ENCODE data around the gene RPP40.
"Not testable (repeated sequence)": the region's sequence is repeated elsewhere in the genome, so short reads cannot be mapped to it uniquely, and the experiment has no call there.

RPP40 gene, protein sequence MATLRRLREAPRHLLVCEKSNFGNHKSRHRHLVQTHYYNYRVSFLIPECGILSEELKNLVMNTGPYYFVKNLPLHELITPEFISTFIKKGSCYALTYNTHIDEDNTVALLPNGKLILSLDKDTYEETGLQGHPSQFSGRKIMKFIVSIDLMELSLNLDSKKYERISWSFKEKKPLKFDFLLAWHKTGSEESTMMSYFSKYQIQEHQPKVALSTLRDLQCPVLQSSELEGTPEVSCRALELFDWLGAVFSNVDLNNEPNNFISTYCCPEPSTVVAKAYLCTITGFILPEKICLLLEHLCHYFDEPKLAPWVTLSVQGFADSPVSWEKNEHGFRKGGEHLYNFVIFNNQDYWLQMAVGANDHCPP

GRCh38 chr6:5003604-5004372 lies at the start of gene RPP40:
TSS of gene RPP40 (minus strand) at chr6:5004037. CDS start at chr6:5004002, 35 bp downstream.
- in situ Hi-C loops (cut with HindIII; ENCODE audit: low sequenced_read_pairs) = no loop called here

DNA sequence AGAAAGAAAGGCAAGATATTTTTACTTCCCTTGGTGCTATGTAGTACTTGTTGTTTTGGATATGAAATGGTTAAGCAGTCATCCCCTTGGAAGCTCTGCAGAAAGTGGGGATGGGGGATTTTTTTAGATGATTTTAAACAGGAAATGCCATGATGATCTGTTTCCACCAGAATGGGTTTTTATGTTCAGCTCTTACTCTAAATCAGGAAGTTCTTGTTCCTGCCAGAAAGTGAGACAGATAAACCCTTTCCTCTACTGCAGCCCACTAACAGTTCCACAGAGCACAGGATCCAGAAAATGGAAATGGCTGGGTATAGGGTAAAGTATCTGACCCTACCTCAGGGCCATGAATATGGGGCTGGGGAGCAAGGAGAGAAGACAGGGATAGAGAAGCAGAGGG lies 49.2 kb upstream of the RPP40 start:
- in situ Hi-C loops (cut with HindIII; ENCODE audit: low sequenced_read_pairs) = no loop called here

DNA sequence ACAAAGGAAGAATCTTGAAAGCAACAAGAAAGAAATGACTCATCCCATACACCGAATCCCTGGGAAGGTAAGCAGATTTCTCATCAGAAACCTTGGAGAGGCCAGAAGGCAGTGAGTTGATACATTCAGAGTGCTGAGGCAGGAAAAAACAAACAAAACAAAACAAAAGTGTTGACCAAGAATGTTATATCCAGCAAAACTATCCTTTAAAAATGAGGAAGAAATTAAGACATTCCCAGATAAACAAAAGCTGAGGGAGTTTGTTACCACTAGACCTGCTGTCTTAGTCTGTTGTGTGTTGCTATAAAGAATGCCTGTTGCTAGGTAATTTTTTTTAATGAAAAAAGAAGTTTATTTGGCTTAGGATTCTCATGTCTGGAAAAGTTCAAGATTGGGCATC lies 47.6 kb upstream of the RPP40 start:
- in situ Hi-C loops (cut with HindIII; ENCODE audit: low sequenced_read_pairs) = no loop called here

- in situ Hi-C loops (cut with HindIII; ENCODE audit: low sequenced_read_pairs) = no loop called here
Observed at GRCh38 chr6:5050009-5050408, 46.2 kb upstream of the RPP40 start.

- in situ Hi-C loops (cut with HindIII; ENCODE audit: low sequenced_read_pairs) = no loop called here
Observed at GRCh38 chr6:5046430-5046829, 42.6 kb upstream of the RPP40 start.

DNA sequence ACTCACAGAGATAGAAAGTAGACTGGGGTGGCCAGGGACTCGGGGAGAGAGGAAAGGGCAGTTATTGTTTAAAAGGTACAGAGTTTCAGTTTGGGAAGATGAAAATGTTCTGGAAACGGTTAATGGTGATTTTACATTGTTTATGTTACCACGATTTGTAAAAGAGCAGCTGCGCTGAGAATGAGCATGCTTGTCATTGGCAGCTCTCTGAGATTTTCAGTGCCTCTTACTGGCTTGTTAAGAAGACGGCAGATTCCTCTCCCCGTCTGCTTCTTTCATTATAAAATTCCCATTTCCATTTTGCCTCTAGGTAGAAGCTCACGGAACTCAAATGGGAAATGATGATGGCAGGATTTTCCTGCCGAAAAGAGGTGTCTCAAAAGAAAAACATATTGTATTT lies 41.6 kb upstream of the RPP40 start:
- in situ Hi-C loops (cut with HindIII; ENCODE audit: low sequenced_read_pairs) = no loop called here

- in situ Hi-C loops (cut with HindIII; ENCODE audit: low sequenced_read_pairs) = no loop called here
Observed at GRCh38 chr6:5044866-5045265, 41.0 kb upstream of the RPP40 start.

DNA sequence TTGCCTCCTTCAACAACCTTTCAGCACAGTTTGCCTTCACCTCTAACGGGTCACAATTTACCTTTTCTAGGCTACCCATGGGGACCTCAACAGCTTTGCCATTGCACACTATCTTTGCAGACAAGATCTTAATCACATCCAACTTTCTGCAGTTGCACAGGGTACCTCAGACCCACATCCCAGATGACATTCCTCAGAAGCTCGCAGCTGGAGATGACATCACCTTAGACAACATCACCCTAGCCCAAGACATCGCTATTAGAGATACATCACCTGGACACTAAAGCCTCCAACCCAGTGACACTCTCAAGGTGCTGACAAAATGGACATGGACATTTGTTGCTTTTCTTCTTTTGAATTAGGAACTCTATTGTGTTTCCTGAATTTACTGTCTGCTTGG lies 38.6 kb upstream of the RPP40 start:
- in situ Hi-C loops (cut with HindIII; ENCODE audit: low sequenced_read_pairs) = no loop called here

DNA sequence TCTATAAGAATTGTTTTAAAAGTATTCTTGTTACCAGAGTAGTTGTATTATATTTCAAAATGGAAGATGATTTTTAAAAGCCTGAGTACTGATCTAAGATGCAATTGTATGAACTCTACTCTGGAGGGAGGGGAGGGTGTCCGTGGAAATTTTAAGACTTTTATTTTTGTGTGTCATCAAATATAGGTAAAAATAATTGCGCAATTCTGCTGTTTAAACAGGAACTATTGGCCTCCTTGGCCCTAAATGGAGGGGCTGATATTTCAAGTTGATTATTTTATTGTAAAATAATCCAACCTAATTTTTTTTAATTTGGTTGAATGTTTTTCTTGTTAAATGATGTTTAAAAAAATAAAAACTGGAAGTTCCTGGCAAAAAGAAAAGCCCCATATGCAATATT lies 38.1 kb upstream of the RPP40 start:
- in situ Hi-C loops (cut with HindIII; ENCODE audit: low sequenced_read_pairs) = no loop called here

DNA sequence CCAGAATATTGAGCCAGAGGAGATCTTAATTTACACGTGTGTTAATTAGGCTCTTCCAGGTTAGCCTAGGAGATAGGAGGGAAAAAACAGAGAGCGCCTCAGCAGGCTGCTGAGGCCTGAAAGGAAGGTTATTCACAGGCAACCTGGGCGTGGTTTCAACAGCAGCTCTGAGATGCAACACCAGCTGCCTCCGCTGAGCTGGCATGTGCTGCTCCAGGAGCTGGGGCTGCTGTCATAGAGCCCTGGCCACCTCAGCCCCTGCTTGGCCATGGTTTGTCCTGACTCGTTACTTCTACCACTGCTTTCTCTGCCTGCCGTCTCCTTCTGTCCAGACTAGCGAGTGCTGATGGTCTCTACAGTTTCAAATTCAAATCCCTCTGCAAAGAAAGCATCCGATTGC lies 32.4 kb upstream of the RPP40 start:
- in situ Hi-C loops (cut with HindIII; ENCODE audit: low sequenced_read_pairs) = no loop called here

DNA sequence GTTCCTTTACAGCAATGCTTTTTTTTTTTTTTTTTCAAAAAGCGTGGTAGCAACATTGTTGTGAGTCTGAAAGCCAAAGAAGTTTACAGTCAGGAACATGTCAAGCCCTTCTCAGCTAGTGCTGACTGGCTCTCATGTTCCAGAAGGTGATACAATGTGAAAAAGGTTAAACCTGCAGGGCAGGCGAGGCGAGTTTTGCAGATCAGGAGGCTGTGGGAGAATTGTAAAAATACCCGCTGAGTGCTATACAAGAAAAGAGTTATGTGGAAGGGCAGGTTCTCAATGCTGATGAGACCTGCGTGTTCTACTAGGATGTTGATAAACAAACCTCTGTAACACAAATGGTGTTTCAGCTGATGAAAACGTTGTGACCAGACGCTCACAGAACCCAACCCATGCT lies 30.9 kb upstream of the RPP40 start:
- in situ Hi-C loops (cut with HindIII; ENCODE audit: low sequenced_read_pairs) = no loop called here

DNA sequence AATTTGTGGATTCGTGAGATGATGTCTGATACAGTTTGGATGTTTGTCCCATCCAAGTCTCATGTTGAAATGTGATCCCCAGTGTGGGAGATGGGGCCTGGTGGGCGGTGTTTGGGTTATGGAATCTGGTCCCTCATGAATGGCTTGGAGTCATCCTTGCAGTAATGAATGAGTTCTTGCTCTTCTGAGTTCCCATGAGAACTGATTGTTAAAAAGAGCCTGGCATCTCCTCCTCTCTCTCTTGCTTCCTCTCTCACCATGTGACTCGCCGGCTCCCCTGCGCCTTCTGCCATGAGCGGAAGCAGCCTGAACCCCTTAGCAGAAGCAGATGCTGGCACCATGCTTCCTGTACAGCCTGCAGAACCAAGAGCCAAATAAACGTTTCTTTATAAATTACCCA lies 30.5 kb upstream of the RPP40 start:
- in situ Hi-C loops (cut with HindIII; ENCODE audit: low sequenced_read_pairs) = no loop called here

DNA sequence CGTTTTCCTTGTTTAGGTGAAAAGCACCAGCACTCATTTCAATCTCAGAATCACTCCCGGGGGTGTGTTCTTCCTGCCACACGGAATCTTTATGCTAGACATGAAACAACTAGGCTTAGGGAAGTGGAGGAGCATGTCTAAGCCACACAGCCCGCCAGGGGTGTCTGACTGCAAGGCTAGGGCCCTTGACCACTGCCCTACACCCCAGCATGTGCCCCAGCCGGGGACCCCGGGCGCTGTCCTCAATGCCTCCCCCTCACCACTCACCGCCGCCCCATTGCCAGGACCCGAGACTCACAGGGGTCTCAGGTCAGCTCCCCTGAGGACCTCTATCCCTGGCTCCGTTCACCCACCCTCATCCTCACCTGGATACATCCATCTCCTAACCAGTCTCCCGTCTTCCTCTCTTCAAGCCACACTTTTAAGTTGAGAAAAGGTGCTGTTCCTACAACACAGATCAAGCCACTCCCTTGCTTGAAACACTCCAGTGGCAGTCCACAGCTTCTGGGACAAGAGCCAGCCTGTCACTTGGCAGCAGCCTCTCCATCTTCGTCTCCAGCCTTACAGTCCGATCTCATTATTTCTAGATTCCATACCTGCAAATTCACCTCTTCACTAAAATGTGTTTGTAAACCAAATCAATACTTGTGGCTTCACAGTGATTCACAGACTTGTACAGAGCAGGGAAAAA lies 29.5 kb upstream of the RPP40 start:
- in situ Hi-C loops (cut with HindIII; ENCODE audit: low sequenced_read_pairs) = not testable (repeated sequence)

- in situ Hi-C loops (cut with HindIII; ENCODE audit: low sequenced_read_pairs) = not testable (repeated sequence)
Observed at GRCh38 chr6:5032706-5033105, 28.9 kb upstream of the RPP40 start.

GRCh38 chr6:5031150-5031549 lies 27.3 kb upstream of the RPP40 start:
- in situ Hi-C loops (cut with HindIII; ENCODE audit: low sequenced_read_pairs) = no loop called here

GRCh38 chr6:5030596-5031136 lies 26.8 kb upstream of the RPP40 start:
- in situ Hi-C loops (cut with HindIII; ENCODE audit: low sequenced_read_pairs) = no loop called here

DNA sequence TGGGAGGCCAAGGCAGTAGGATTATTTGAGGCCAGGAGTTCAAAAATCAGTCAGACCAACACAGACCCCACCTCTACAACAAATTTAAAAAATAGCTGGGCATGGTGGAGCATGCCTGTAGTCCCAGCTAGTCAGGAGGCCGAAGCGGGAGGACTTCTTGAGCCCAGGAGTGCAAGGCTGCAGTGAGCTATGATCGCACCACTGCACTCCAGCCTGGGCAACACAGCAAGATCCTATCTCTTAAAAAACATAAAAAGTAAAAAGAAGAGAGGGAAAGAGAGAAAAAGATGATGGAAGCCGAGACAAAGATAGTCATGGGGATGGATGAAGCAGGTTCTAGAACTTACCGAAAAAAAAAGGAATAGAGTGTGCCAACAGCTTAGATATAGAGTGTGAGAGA lies 25.8 kb upstream of the RPP40 start:
- in situ Hi-C loops (cut with HindIII; ENCODE audit: low sequenced_read_pairs) = no loop called here

- in situ Hi-C loops (cut with HindIII; ENCODE audit: low sequenced_read_pairs) = no loop called here
Observed at GRCh38 chr6:5028921-5029320, 25.1 kb upstream of the RPP40 start.

DNA sequence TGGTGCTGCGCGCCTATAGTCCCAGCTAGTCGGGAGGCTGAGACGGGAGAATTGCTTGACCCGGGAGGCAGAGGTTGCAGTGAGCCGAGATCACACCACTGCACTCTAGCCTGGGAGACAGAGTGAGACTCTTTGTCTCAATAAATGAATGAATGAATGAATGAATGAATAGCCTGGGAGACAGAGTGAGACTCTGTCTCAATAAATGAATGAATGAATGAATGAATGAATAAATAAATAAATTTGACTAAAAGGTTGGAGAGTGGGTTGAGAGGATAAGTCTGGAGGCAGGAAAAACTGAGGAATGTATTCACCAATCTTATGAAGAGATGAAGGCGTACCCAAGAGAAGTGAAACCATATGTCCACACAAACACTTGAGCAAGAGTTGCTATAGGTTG lies 24.5 kb upstream of the RPP40 start:
- in situ Hi-C loops (cut with HindIII; ENCODE audit: low sequenced_read_pairs) = no loop called here

DNA sequence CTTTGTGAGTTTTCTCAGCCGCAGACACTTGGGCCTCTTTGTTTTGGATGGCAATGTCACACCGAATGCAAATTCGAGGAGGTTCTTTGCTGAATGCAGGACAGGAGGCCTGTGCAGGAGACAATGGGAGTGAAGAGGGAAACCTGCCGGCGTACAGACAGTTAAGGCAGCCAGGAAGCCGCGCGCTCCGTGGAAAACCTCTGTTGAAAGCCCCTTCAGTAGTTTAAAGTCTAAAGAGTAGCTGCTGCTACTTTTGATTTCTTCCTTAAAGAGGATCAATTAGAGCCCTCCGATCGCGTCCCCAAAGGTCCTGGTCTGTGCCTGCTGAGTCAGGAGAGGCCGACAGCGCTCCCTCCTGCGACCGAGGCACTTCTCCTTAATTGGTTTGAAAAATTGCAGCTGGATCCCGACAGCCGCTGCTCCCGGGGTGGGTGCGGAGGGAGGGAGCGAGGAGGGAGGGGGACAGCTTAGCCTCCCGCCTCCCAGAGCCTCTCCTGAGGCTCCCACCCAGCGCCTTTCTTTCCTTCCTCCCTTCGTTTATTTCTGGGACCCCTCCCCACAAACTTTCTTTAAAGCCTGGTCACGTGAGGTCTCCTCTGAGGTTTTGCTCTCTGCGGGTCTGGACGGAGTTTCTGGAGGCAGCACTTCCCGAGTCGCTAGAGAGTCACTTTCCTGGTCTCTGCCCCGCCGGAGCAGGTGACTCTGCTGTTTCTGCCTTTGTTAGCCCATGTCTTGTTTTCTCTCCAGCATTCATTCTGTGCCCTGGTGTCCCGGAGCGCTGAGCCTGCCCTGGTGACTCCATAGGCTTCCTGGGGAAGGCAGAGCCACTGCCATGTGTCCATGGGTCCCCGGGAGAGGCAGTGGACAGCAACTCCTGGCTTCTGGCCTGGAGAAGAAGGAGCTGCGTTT lies 22.3 kb upstream of the RPP40 start:
- in situ Hi-C loops (cut with HindIII; ENCODE audit: low sequenced_read_pairs) = no loop called here

- in situ Hi-C loops (cut with HindIII; ENCODE audit: low sequenced_read_pairs) = no loop called here
Observed at GRCh38 chr6:5023923-5024322, 20.1 kb upstream of the RPP40 start.
